Thoracic aorta (tissue), 2 donors: ENCODE measurements around the gene RPS17. TPM values are rescaled to one million over a fixed set of nuclear protein-coding genes. Genes with fewer than 3 reads are reported as not detected.

Experiments
- ATAC-seq: fragments of 150-250 bp; one replicate; pipeline ENCODE4 v1.8.0; 2017; ENCODE audit warnings: low read depth; ENCODE audit not compliant: insufficient number of reproducible peaks, low FRiP score
- DNase-seq: peaks from one replicate; pipeline ENCODE4 v3.0.0-alpha.2; 2020; ENCODE audit warnings: low spot score
- H3K27ac ChIP-seq, 2 donors: fragments of 200-600 bp; sonication (generic); 1 replicate in 1 of 2; 2 replicates in 1 of 2; pipeline ENCODE4 v1.5.1; 2016; ENCODE audit warnings: mild to moderate bottlenecking in 2 of 2, moderate library complexity in 2 of 2
- H3K27me3 ChIP-seq: fragments of 200-600 bp; sonication (generic); replicated peaks from 2 replicates; pipeline ENCODE4 v1.6.0; 2016; ENCODE audit warnings: mild to moderate bottlenecking; ENCODE audit not compliant: insufficient read depth
- H3K36me3 ChIP-seq: fragments of 200-600 bp; sonication (generic); one replicate; pipeline ENCODE4 v1.5.1; 2016
- H3K4me1 ChIP-seq, 2 donors: fragments of 200-600 bp; sonication (generic); 1 replicate in 1 of 2; 2 replicates in 1 of 2; pipeline versions ENCODE4 v1.5.1 to v1.6.0; 2016; ENCODE audit warnings: low read depth in 2 of 2, mild to moderate bottlenecking in 1 of 2; ENCODE audit not compliant: control insufficient read depth in 1 of 2
- H3K4me3 ChIP-seq: fragments of 200-600 bp; sonication (generic); 2 replicates; pipeline ENCODE4 v1.5.1; 2016; ENCODE audit warnings: mild to moderate bottlenecking
- H3K9me3 ChIP-seq: fragments of 200-600 bp; sonication (generic); 2 replicates; pipeline ENCODE4 v1.5.1; 2016
- total RNA-seq, 2 donors: library from RNA; depleted of rRNA; stranded (reverse); fragments of >200 nt; gene quantifications; one replicate each; pipeline versions ENCODE4 v1.1.0 to v1.2.3, GENCODE V29; 2016
- TF ChIP-seq, protein P1 (sequence below): fragments of 200-600 bp; sonication (generic); IDR thresholded peaks from one replicate; pipeline ENCODE4 v1.5.1; 2019; ENCODE audit warnings: antibody characterized with exemption

Gene RPS17
- total RNA-seq, 2 donors from 2014 or later: 887 to 1,033 TPM

DNA sequence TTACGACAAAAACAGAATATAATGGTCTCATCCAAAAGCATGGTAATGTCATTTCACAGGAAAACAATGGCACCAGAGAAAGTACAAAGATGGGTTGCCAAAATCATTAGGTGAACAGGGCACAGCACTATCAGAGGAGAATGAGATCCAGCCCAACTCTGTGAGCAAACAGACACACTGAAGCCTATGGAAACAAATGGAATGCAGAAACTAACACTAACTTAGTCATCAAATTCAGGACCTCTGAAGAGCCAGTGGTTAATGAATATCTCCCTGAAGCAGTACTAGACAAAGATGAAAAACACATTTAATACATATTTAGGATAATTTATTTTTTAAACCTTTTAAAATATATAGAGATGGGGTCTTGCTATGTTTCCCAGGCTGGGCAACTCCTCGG is 14.6 kb upstream of the RPS17 start:
- ATAC-seq (no peak), DNase-seq (no peak)
- Histone ChIP-seq H3K27me3 (no peaks in the 10 kb centered on the region), H3K4me1 (no peaks in the 10 kb centered on the region), H3K9me3 (no peaks in the 10 kb centered on the region), H3K4me3 (no peak overlapping the region), H3K36me3 (peaks cover 4% of the 10 kb centered on the region), H3K27ac (no peak overlapping the region)
- TF ChIP-seq, protein P1, sequence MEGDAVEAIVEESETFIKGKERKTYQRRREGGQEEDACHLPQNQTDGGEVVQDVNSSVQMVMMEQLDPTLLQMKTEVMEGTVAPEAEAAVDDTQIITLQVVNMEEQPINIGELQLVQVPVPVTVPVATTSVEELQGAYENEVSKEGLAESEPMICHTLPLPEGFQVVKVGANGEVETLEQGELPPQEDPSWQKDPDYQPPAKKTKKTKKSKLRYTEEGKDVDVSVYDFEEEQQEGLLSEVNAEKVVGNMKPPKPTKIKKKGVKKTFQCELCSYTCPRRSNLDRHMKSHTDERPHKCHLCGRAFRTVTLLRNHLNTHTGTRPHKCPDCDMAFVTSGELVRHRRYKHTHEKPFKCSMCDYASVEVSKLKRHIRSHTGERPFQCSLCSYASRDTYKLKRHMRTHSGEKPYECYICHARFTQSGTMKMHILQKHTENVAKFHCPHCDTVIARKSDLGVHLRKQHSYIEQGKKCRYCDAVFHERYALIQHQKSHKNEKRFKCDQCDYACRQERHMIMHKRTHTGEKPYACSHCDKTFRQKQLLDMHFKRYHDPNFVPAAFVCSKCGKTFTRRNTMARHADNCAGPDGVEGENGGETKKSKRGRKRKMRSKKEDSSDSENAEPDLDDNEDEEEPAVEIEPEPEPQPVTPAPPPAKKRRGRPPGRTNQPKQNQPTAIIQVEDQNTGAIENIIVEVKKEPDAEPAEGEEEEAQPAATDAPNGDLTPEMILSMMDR: no peak

GRCh38 chr15:82554351-82554750 is 14.1 kb upstream of the RPS17 start:
- H3K36me3 ChIP-seq: peaks cover 4% of the 10 kb centered on the region
- no peak overlapping the region for H3K4me3 ChIP-seq
- no peaks in the 10 kb centered on the region for H3K27me3 ChIP-seq
- DNase-seq (no peak), ATAC-seq (no peak)
- TF ChIP-seq, protein P1: no peak
- H3K27ac ChIP-seq: no peak overlapping the region
- no peaks in the 10 kb centered on the region for H3K9me3 ChIP-seq
- no peaks in the 10 kb centered on the region for H3K4me1 ChIP-seq

GRCh38 chr15:82553846-82554245 is 13.6 kb upstream of the RPS17 start:
- TF ChIP-seq, protein P1: no peak
- H3K4me1 ChIP-seq: no peaks in the 10 kb centered on the region
- H3K27ac ChIP-seq: no peak overlapping the region
- no peaks in the 10 kb centered on the region for H3K9me3 ChIP-seq
- ATAC-seq: no peak
- no peak for DNase-seq
- H3K4me3 ChIP-seq: no peak overlapping the region
- no peaks in the 10 kb centered on the region for H3K27me3 ChIP-seq
- H3K36me3 ChIP-seq: peaks cover 4% of the 10 kb centered on the region

- no peak for DNase-seq
- peaks cover 4% of the 10 kb centered on the region for H3K36me3 ChIP-seq
- no peaks in the 10 kb centered on the region for H3K4me1 ChIP-seq
- TF ChIP-seq, protein P1: no peak
- no peaks in the 10 kb centered on the region for H3K27me3 ChIP-seq
- H3K4me3 ChIP-seq: no peak overlapping the region
- H3K27ac ChIP-seq: no peak overlapping the region
- H3K9me3 ChIP-seq: no peaks in the 10 kb centered on the region
- ATAC-seq: no peak
Measured at GRCh38 chr15:82552861-82553260, 12.6 kb upstream of the RPS17 start.

GRCh38 chr15:82551646-82552247 is 11.5 kb upstream of the RPS17 start:
- Histone ChIP-seq H3K4me1 (no peaks in the 10 kb centered on the region), H3K9me3 (no peaks in the 10 kb centered on the region), H3K4me3 (no peak overlapping the region), H3K36me3 (peaks cover 4% of the 10 kb centered on the region), H3K27me3 (no peaks in the 10 kb centered on the region), H3K27ac (no peak overlapping the region)
- ATAC-seq (no peak), DNase-seq (no peak)
- TF ChIP-seq, protein P1: no peak
